ENCODE data around the gene DMD.

DMD gene

GRCh38 chrX:31319586-31319985, 1891.8 kb downstream of the DMD start:
- TF ChIP-seq, protein P1, sequence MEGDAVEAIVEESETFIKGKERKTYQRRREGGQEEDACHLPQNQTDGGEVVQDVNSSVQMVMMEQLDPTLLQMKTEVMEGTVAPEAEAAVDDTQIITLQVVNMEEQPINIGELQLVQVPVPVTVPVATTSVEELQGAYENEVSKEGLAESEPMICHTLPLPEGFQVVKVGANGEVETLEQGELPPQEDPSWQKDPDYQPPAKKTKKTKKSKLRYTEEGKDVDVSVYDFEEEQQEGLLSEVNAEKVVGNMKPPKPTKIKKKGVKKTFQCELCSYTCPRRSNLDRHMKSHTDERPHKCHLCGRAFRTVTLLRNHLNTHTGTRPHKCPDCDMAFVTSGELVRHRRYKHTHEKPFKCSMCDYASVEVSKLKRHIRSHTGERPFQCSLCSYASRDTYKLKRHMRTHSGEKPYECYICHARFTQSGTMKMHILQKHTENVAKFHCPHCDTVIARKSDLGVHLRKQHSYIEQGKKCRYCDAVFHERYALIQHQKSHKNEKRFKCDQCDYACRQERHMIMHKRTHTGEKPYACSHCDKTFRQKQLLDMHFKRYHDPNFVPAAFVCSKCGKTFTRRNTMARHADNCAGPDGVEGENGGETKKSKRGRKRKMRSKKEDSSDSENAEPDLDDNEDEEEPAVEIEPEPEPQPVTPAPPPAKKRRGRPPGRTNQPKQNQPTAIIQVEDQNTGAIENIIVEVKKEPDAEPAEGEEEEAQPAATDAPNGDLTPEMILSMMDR (IDR thresholded peaks at IDR 0.05; ENCODE audit: borderline replicate concordance, control extremely low read depth, extremely low read depth, insufficient read depth, missing control alignments): no peak
- in situ Hi-C loops (cut with MboI; ENCODE audit: low sequenced_read_pairs, unreplicated experiment): no loop called here

DNA sequence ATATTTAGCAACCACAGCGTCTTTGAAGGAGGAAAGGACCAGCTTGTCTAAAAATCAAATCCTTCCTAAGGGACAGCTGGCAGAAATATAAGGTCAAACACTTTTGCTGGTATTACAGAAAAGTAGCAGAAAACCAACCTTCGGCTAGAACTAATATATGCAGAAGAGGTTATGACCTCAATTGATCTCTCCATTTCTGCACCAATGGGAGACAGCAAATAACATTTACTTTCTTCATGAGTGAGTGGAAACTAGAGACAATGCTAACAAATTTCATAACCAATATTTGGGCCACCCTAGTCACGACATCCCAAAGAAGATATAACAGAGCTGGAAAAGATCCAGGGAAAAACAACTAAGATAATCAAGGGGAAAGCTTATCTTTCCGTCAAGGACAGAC, 1892.5 kb downstream of the DMD start:
- TF ChIP-seq, protein P1 (IDR thresholded peaks at IDR 0.05; ENCODE audit: borderline replicate concordance, control extremely low read depth, extremely low read depth, insufficient read depth, missing control alignments): no peak
- no peak for DNase-seq (ENCODE audit: low spot score)
- in situ Hi-C loops (cut with MboI; ENCODE audit: low sequenced_read_pairs, unreplicated experiment): no loop called here

More at GRCh38 chrX:31319586-31319985, 1891.8 kb downstream of the DMD start:
- no peak for DNase-seq (ENCODE audit: low spot score)

DNA sequence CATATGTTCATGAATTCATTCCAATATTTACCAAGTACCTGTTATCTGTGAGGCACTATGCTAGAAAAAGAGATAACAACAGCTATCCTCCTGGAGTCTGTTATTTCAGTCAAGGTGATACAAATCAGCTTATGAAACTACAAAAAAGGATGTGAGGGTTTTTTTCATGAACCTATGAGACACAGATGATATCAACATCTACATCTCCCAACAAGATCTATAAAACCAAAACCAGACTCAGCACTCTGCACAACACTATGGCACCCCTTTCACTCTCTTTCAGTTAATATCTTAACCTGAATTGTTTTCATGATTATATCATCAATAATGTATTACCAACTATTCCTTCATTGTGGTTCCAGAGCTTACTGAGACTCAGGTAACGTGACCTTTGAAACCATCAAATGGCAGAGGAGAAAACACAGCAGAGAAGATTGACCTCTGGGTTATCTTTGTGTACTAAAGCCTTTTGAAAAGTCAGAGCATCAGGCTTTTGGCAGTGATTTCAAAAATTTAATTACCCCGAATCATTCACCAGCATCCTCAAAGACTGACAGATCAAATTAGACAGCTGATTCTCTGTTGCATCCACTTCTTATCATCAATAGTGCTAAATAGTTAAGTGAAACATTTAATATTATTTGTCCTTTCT, 1894.9 kb downstream of the DMD start:
- DNase-seq (ENCODE audit: low spot score): no peak
- in situ Hi-C loops (cut with MboI; ENCODE audit: low sequenced_read_pairs, unreplicated experiment): no loop called here
- TF ChIP-seq, protein P1 (IDR thresholded peaks at IDR 0.05; ENCODE audit: borderline replicate concordance, control extremely low read depth, extremely low read depth, insufficient read depth, missing control alignments): no peak

- TF ChIP-seq, protein P1 (IDR thresholded peaks at IDR 0.05; ENCODE audit: borderline replicate concordance, control extremely low read depth, extremely low read depth, insufficient read depth, missing control alignments): no peak
- in situ Hi-C loops (cut with MboI; ENCODE audit: low sequenced_read_pairs, unreplicated experiment): no loop called here
- no peak for DNase-seq (ENCODE audit: low spot score)
Measured at GRCh38 chrX:31314921-31315320, 1896.4 kb downstream of the DMD start.

DNA sequence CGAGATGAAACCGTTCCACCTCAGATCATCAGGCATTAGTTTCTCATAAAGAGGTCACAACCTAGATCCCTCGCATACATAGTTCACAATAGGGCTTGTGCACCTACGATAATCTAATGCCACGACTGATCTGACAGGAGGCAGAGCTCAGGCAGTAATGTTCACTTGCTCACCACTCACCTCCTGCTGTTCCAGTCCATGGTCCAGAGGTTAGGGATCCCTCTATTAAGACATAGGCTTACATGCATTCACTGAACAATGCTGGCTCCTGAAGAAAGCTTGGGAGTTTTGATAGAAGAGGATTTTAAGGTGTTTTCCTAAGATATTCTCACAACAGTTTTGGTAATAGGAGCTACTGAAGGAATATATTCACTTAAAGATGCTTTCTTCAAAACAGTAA, 1903.4 kb downstream of the DMD start:
- TF ChIP-seq, protein P1 (IDR thresholded peaks at IDR 0.05; ENCODE audit: borderline replicate concordance, control extremely low read depth, extremely low read depth, insufficient read depth, missing control alignments): no peak
- DNase-seq (ENCODE audit: low spot score): no peak
- in situ Hi-C loops (cut with MboI; ENCODE audit: low sequenced_read_pairs, unreplicated experiment): no loop called here

- in situ Hi-C loops (cut with MboI; ENCODE audit: low sequenced_read_pairs, unreplicated experiment): no loop called here
- TF ChIP-seq, protein P1 (IDR thresholded peaks at IDR 0.05; ENCODE audit: borderline replicate concordance, control extremely low read depth, extremely low read depth, insufficient read depth, missing control alignments): no peak
- no peak for DNase-seq (ENCODE audit: low spot score)
Measured at GRCh38 chrX:31302573-31303075, 1908.7 kb downstream of the DMD start.

Data from GM13976 (cell line).